ENCODE measurements around the gene ZNF618.

GRCh38 chr9:113851873-113852272, 24.2 kb upstream of the ZNF618 start:
- TF ChIP-seq CTCF (IDR thresholded peaks at IDR 0.05): no peak
- no peak for TF ChIP-seq POLR2A (IDR thresholded peaks at IDR 0.05)
